OCI-LY7 (cell line): ENCODE measurements around the gene PRPF40A. TPM values are rescaled to one million over a fixed set of nuclear protein-coding genes. Genes with fewer than 3 reads are reported as not detected.

ENCODE experiments used
- BruUV-seq: library from RNA; stranded (reverse); fragments of 400-500 nt; replicated peaks from 2 replicates; lab custom pipeline; 2021; lab: Mats Ljungman, UMichigan
- CTCF ChIA-PET: fragments of 300-600 bp; sonication (Branson Sonifier 250); formaldehyde crosslinking; loops from one replicate; lab custom pipeline; 2022; ENCODE audit warnings: antibody characterized with exemption; ENCODE audit not compliant: unreplicated experiment; lab: Charles Lee
- POLR2A ChIA-PET: fragments of 300-600 bp; sonication (Branson Sonifier 250); formaldehyde crosslinking; loops from one replicate; lab custom pipeline; 2022; ENCODE audit warnings: antibody characterized with exemption; lab: Charles Lee
- DNase-seq: peaks from one replicate; pipeline ENCODE4 v3.0.0-alpha.2; 2015; ENCODE audit warnings: low spot score
- H2AFZ ChIP-seq: fragments of 200-600 bp; sonication (generic), shearing (Covaris generic); 2 replicates; pipeline ENCODE4 v1.6.1; 2014; ENCODE audit warnings: mild to moderate bottlenecking, antibody characterized with exemption, low read length, moderate library complexity
- H3K27ac ChIP-seq: fragments of 200-600 bp; sonication (generic); 2 replicates; pipeline ENCODE4 v1.5.1; 2014; ENCODE audit warnings: mixed run types, low read depth, mild to moderate bottlenecking, moderate library complexity, low read length, inconsistent platforms; ENCODE audit not compliant: poor library complexity, severe bottlenecking
- H3K36me3 ChIP-seq: fragments of 200-600 bp; sonication (generic); 2 replicates; pipeline ENCODE4 v1.6.1; 2014; ENCODE audit warnings: mild to moderate bottlenecking, antibody characterized with exemption, low read length, moderate library complexity, mixed read lengths; ENCODE audit not compliant: insufficient read depth
- H3K4me1 ChIP-seq: fragments of 200-600 bp; sonication (generic); 2 replicates; pipeline ENCODE4 v1.5.1; 2014; ENCODE audit warnings: mild to moderate bottlenecking, low read length; ENCODE audit not compliant: insufficient read depth, poor library complexity, severe bottlenecking
- H3K4me2 ChIP-seq: fragments of 200-600 bp; sonication (generic); 2 replicates; pipeline ENCODE4 v1.6.1; 2014; ENCODE audit warnings: mild to moderate bottlenecking, low read length
- H3K4me3 ChIP-seq: fragments of 200-600 bp; sonication (generic); 2 replicates; pipeline ENCODE4 v1.5.1; 2014; ENCODE audit warnings: mild to moderate bottlenecking, low read depth, low read length; ENCODE audit not compliant: poor library complexity, severe bottlenecking
- H3K79me2 ChIP-seq: fragments of 200-600 bp; sonication (generic); 2 replicates; pipeline ENCODE4 v1.6.1; 2016; ENCODE audit warnings: low read depth, mild to moderate bottlenecking, low read length, moderate library complexity, mixed read lengths; ENCODE audit not compliant: insufficient read depth
- H3K9me2 ChIP-seq: fragments of 200-600 bp; sonication (generic); 2 replicates; pipeline ENCODE4 v1.6.1; 2016; ENCODE audit warnings: mild to moderate bottlenecking, low read length, mixed read lengths; ENCODE audit not compliant: insufficient read depth
- H3K9me3 ChIP-seq: fragments of 200-600 bp; sonication (generic); 2 replicates; pipeline ENCODE4 v1.6.1; 2014; ENCODE audit warnings: mild to moderate bottlenecking, mixed run types, low read length, mixed read lengths
- H4K20me1 ChIP-seq: fragments of 200-600 bp; sonication (generic); 2 replicates; pipeline ENCODE4 v1.6.1; 2014; ENCODE audit warnings: mild to moderate bottlenecking, antibody characterized with exemption, low read length, moderate library complexity, mixed read lengths; ENCODE audit not compliant: insufficient read depth
- CTCF ChIP-seq: fragments of 200-600 bp; sonication (generic); conservative IDR thresholded peaks from 2 replicates; pipeline ENCODE4 v1.5.1; 2014; ENCODE audit warnings: mild to moderate bottlenecking, antibody characterized with exemption, low read length, moderate library complexity, mixed read lengths
- EZH2phosphoT487 ChIP-seq: fragments of 200-600 bp; sonication (generic); IDR thresholded peaks from 2 replicates; pipeline ENCODE4 v1.6.1; 2018; ENCODE audit warnings: low read depth, borderline replicate concordance, mild to moderate bottlenecking, mixed run types, antibody characterized with exemption, low read length, moderate library complexity, mixed read lengths
- intact Hi-C: fragments of 100-400 bp; cut with micrococcal nuclease; formaldehyde crosslinking; loops from one replicate; pipeline ENCODE4 v1.10.0; 2022; ENCODE audit not compliant: unreplicated experiment
- total RNA-seq, 2 experiments: library from RNA; depleted of rRNA in 1 of 2; stranded (reverse); fragments of >200 nt in 1 of 2; shearing (Covaris generic) in 1 of 2; gene quantifications; 2 replicates each; pipeline ENCODE4 v1.2.3, GENCODE V29; 2014 to 2022

Gene PRPF40A
- total RNA-seq, 2 experiments from 2014 or later: 156 to 177 TPM

GRCh38 chr2:152706477-152707021 lies 10.7 kb downstream of the PRPF40A start:
- TF ChIP-seq EZH2phosphoT487: no peak
- TF ChIP-seq CTCF: no peak
- H2AFZ ChIP-seq: no peak overlapping the region
- H3K79me2 ChIP-seq: peaks cover 100% of the 10 kb centered on the region
- peaks cover 100% of the 10 kb centered on the region for H3K36me3 ChIP-seq
- H4K20me1 ChIP-seq: peaks cover 27% of the 10 kb centered on the region; the same call in 1 of the 2 replicates
- BruUV-seq: no TSS peak
- no peaks in the 10 kb centered on the region for H3K9me2 ChIP-seq
- ChIA-PET POLR2A (interaction anchor here (0.7 to 6.2 kb wide), 2 partner anchors 9 to 524 kb away, joined by 3 to 45 read pairs; partner anchors contain the start of gene PRPF40A), CTCF (no interaction called here)
- no peak overlapping the region for H3K4me2 ChIP-seq
- intact Hi-C loops: no loop called here
- H3K27ac ChIP-seq: no peak overlapping the region
- H3K4me1 ChIP-seq: no peaks in the 10 kb centered on the region
- no peak overlapping the region for H3K4me3 ChIP-seq
- peaks cover 9% of the 10 kb centered on the region; the same call in 1 of the 2 replicates for H3K9me3 ChIP-seq
- DNase-seq: no peak

DNA sequence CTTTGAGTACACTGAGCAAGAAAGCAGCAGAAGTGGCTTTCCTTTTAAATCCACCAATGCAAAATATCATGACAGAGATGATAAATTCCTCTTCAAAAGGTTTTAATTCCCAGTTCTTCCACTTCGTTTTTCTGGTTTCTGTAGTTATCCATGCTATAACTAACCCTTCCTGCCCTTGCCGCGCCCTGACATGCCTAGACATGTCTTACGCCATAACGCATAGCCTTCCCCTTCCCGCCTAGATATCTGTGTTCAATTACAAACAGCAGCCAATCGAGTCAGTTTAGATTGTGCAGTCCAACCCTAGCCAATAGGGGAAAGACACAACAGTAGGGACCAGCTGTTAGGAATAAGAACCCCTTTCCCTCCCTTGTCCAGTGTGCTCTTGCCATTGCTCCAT lies 16.1 kb downstream of the PRPF40A start:
- BruUV-seq: no TSS peak
- H3K27ac ChIP-seq: no peak overlapping the region
- POLR2A ChIA-PET: no interaction called here

More for the DNA sequence above, 16.1 kb downstream of the PRPF40A start:
- no peaks in the 10 kb centered on the region for H3K4me1 ChIP-seq
- no peak for DNase-seq
- no peak for TF ChIP-seq CTCF
- TF ChIP-seq EZH2phosphoT487: no peak
- H3K9me2 ChIP-seq: no peaks in the 10 kb centered on the region
- CTCF ChIA-PET: no interaction called here
- peaks cover 28% of the 10 kb centered on the region; the same call in 1 of the 2 replicates for H4K20me1 ChIP-seq
- intact Hi-C loops: no loop called here
- H3K79me2 ChIP-seq: peaks cover 100% of the 10 kb centered on the region
- H3K9me3 ChIP-seq: no peaks in the 10 kb centered on the region
- no peak overlapping the region for H2AFZ ChIP-seq
- peaks cover 98% of the 10 kb centered on the region for H3K36me3 ChIP-seq
- no peak overlapping the region for H3K4me2 ChIP-seq
- no peak overlapping the region for H3K4me3 ChIP-seq
